OCI-LY3 (cell line): Measurements from ENCODE around the gene DHRSX.
"Not testable (repeated sequence)": the region's sequence is repeated elsewhere in the genome, so short reads cannot be mapped to it uniquely, and the experiment has no call there.

ENCODE experiments used
- H2AFZ ChIP-seq: fragments of 200-600, 300-600 bp; shearing (Covaris generic); 2 replicates; pipeline ENCODE4 v1.6.0; 2014; ENCODE audit warnings: antibody characterized with exemption, low read depth, low read length
- H3K27ac ChIP-seq: fragments of 200-600, 300-600 bp; sonication (generic); 2 replicates; pipeline ENCODE4 v1.5.1; 2014; ENCODE audit warnings: mild to moderate bottlenecking, low read length, moderate library complexity, mixed read lengths
- H3K27me3 ChIP-seq: fragments of 200-600, 300-600 bp; sonication (generic); 2 replicates; pipeline ENCODE4 v1.6.1; 2014; ENCODE audit warnings: low read depth, low read length, mixed read lengths
- H3K36me3 ChIP-seq: fragments of 200-600, 300-600 bp; sonication (generic); replicated peaks from 2 replicates; pipeline ENCODE3; 2014; ENCODE audit warnings: low read depth, low read length, mixed read lengths
- H3K4me1 ChIP-seq: fragments of 300-600, 200-600 bp; sonication (generic); 2 replicates; pipeline ENCODE4 v1.6.1; 2014; ENCODE audit warnings: low read length, mixed read lengths
- H3K4me2 ChIP-seq: fragments of 200-600, 300-600 bp; sonication (generic); 2 replicates; pipeline ENCODE4 v1.6.1; 2014; ENCODE audit warnings: low read length, mixed read lengths
- H3K4me3 ChIP-seq: fragments of 300-600, 200-600 bp; sonication (generic); 2 replicates; pipeline ENCODE4 v1.5.1; 2014; ENCODE audit warnings: antibody characterized with exemption, mild to moderate bottlenecking, low read length, moderate library complexity
- H3K79me2 ChIP-seq: fragments of 300-600, 200-600 bp; shearing (Covaris generic); 2 replicates; pipeline ENCODE4 v1.6.1; 2014; ENCODE audit warnings: mild to moderate bottlenecking, low read length, mixed read lengths
- H3K9ac ChIP-seq: fragments of 300-600, 200-600 bp; shearing (Covaris generic); 2 replicates; pipeline ENCODE4 v1.6.0; 2014; ENCODE audit warnings: mild to moderate bottlenecking, low read length, moderate library complexity
- H3K9me3 ChIP-seq: fragments of 200-600, 300-600 bp; shearing (Covaris generic); 2 replicates; pipeline ENCODE4 v1.6.1; 2014; ENCODE audit warnings: low read length, mixed read lengths; ENCODE audit not compliant: insufficient read depth
- H4K20me1 ChIP-seq: fragments of 200-600, 300-600 bp; sonication (generic); 2 replicates; pipeline ENCODE4 v1.6.1; 2016; ENCODE audit warnings: low read length, mixed read lengths; ENCODE audit not compliant: insufficient read depth
- EZH2phosphoT487 ChIP-seq: fragments of 200-600 bp; shearing (Covaris generic); IDR thresholded peaks from 2 replicates; pipeline ENCODE4 v1.6.1; 2018; ENCODE audit warnings: antibody characterized with exemption, mixed run types, low read depth
- TF ChIP-seq, protein P1 (sequence below): fragments of 200-600, 300-600 bp; sonication (generic); IDR thresholded peaks from 2 replicates; pipeline ENCODE4 v1.5.1; 2014; ENCODE audit warnings: antibody characterized with exemption, low read length, low read depth

DHRSX gene

DNA sequence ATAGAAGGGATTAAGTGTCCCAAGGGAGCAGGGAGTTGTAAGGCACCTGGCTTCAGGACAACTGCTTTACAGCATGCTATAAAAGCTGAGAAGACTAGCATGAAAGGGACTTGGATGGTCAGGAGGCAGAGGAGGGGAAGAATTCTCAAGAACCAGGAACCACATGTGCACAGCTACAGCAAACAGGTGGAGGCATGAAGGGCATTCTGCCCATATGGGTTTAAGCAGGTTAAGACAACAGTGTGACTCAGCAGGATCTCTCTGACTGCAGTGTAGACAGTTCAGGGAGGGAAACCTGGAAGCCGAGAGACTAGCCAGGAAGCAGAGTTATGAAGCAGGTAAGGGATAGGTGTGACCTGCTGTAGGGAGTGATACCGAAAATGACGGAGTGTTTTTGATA, 117.0 kb downstream of the DHRSX start:
- no peaks in the 10 kb centered on the region for H3K4me1 ChIP-seq
- peaks cover 7% of the 10 kb centered on the region for H4K20me1 ChIP-seq
- H3K36me3 ChIP-seq, result peaks cover 12% of the 10 kb centered on the region
- H3K4me2 ChIP-seq, result no peak overlapping the region
- no peaks in the 10 kb centered on the region for H3K27me3 ChIP-seq
- H2AFZ ChIP-seq, result no peak overlapping the region
- peaks cover 33% of the 10 kb centered on the region for H3K79me2 ChIP-seq
- TF ChIP-seq EZH2phosphoT487, result no peak
- TF ChIP-seq, protein P1, sequence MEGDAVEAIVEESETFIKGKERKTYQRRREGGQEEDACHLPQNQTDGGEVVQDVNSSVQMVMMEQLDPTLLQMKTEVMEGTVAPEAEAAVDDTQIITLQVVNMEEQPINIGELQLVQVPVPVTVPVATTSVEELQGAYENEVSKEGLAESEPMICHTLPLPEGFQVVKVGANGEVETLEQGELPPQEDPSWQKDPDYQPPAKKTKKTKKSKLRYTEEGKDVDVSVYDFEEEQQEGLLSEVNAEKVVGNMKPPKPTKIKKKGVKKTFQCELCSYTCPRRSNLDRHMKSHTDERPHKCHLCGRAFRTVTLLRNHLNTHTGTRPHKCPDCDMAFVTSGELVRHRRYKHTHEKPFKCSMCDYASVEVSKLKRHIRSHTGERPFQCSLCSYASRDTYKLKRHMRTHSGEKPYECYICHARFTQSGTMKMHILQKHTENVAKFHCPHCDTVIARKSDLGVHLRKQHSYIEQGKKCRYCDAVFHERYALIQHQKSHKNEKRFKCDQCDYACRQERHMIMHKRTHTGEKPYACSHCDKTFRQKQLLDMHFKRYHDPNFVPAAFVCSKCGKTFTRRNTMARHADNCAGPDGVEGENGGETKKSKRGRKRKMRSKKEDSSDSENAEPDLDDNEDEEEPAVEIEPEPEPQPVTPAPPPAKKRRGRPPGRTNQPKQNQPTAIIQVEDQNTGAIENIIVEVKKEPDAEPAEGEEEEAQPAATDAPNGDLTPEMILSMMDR, result no peak
- H3K9me3 ChIP-seq, result no peaks in the 10 kb centered on the region
- no peak overlapping the region for H3K27ac ChIP-seq
- H3K4me3 ChIP-seq, result no peak overlapping the region
- H3K9ac ChIP-seq, result no peak overlapping the region

DNA sequence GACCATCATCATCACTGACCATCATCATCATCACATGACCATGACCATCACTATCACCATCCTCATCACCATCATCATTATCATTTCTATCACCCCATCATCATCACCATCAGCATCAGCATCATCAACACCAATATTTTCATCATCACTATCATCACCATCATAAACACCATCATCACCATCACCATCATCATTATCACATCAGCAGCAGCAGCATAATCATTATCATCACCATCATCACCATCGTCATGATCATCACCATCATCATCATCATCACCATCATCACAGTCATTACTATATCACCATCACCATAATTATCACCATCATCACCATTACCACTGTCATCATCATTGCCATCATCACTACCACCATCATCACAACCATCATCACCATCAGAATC, 117.6 kb downstream of the DHRSX start:
- Histone ChIP-seq H2AFZ (no peak overlapping the region), H3K27me3 (no peaks in the 10 kb centered on the region), H3K9me3 (no peaks in the 10 kb centered on the region), H4K20me1 (peaks cover 7% of the 10 kb centered on the region), H3K4me1 (no peaks in the 10 kb centered on the region), H3K27ac (no peak overlapping the region), H3K4me2 (no peak overlapping the region), H3K9ac (no peak overlapping the region), H3K4me3 (no peak overlapping the region), H3K36me3 (peaks cover 13% of the 10 kb centered on the region), H3K79me2 (peaks cover 33% of the 10 kb centered on the region)
- TF ChIP-seq, protein P1, result no peak

DNA sequence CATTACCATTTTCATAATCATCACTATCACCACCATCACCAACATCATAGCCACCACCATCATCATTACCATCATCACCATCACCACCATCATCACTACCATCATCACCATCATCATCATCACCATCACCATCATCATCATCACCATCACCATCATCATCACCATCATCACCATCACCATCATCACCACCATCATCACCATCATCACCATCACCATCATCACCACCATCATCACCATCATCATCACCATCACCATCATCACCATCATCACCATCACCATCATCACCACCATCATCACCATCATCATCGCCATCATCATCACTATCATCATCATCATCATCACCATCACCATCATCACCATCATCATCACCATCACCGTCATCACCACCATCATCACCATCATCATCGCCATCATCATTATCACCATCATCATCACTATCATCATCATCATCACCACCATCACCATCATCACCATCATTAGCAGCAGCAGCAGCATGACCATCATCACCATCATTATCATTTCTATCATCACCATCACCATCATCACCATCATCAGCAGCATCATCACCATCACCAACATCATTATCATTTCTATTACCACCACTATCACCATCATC, 118.2 kb downstream of the DHRSX start:
- H3K27ac ChIP-seq, result not testable (repeated sequence)
- Histone ChIP-seq H3K79me2 (peaks cover 33% of the 10 kb centered on the region), H3K36me3 (peaks cover 16% of the 10 kb centered on the region)

DNA sequence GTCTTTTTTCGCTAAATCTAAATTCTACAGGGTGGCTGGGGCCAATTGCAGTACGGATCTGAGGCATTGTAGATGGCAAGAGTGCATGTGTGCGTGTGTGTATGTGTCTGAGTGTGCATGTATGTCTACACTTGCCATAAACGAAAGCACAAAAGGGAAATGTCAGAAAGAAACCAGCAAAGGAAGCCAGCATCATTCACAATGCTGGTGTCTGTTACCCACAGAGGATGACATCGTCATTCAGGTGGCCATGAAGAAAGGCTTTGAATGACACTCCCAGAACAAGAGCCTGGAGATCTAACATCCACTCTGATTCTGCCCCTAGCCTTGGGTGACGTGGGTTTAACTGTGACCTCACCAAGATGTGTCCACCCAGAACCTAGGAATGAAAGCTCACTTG, 124.6 kb downstream of the DHRSX start:
- Histone ChIP-seq H3K36me3 (peaks cover 8% of the 10 kb centered on the region), H3K4me1 (no peaks in the 10 kb centered on the region), H4K20me1 (no peaks in the 10 kb centered on the region), H3K27me3 (no peaks in the 10 kb centered on the region), H3K9me3 (no peaks in the 10 kb centered on the region), H3K4me3 (no peak overlapping the region), H3K9ac (no peak overlapping the region), H2AFZ (no peak overlapping the region), H3K27ac (no peak overlapping the region), H3K79me2 (peaks cover 12% of the 10 kb centered on the region), H3K4me2 (no peak overlapping the region)
- no peak for TF ChIP-seq EZH2phosphoT487
- TF ChIP-seq, protein P1, result no peak

More for the DNA sequence above, 118.2 kb downstream of the DHRSX start:
- not testable (repeated sequence) for H3K27me3 ChIP-seq, H4K20me1 ChIP-seq, H3K9ac ChIP-seq, H3K4me1 ChIP-seq, H3K9me3 ChIP-seq, H3K4me2 ChIP-seq, H3K4me3 ChIP-seq, H2AFZ ChIP-seq

DNA sequence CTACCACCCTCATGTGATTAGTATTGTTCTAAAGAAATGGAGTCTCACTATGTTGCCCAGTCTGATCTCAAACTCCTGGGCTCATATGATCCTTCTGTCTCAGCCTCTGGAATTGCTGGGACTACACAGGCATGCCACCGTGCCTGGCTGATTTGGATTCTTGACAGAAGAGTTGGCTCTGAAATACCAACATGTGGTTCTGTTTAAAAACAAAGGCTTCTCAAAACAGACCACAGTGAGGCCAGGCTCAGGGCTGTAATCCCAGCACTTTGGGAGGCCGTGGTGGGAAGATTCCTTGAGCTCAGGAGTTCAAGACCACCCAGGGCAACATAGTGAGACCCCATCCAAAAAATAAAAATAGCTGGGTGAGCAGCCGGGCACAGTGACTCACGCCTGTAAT, 126.7 kb downstream of the DHRSX start:
- Histone ChIP-seq H3K79me2 (no peaks in the 10 kb centered on the region), H3K27ac (no peak overlapping the region), H3K4me1 (no peaks in the 10 kb centered on the region), H3K9me3 (no peaks in the 10 kb centered on the region), H4K20me1 (no peaks in the 10 kb centered on the region), H3K9ac (no peak overlapping the region), H2AFZ (no peak overlapping the region), H3K4me2 (no peak overlapping the region), H3K27me3 (no peaks in the 10 kb centered on the region), H3K4me3 (no peak overlapping the region), H3K36me3 (peaks cover 12% of the 10 kb centered on the region)
- TF ChIP-seq, protein P1, result no peak
- no peak for TF ChIP-seq EZH2phosphoT487
